ENCODE data around the gene OAS2.

Gene OAS2

DNA sequence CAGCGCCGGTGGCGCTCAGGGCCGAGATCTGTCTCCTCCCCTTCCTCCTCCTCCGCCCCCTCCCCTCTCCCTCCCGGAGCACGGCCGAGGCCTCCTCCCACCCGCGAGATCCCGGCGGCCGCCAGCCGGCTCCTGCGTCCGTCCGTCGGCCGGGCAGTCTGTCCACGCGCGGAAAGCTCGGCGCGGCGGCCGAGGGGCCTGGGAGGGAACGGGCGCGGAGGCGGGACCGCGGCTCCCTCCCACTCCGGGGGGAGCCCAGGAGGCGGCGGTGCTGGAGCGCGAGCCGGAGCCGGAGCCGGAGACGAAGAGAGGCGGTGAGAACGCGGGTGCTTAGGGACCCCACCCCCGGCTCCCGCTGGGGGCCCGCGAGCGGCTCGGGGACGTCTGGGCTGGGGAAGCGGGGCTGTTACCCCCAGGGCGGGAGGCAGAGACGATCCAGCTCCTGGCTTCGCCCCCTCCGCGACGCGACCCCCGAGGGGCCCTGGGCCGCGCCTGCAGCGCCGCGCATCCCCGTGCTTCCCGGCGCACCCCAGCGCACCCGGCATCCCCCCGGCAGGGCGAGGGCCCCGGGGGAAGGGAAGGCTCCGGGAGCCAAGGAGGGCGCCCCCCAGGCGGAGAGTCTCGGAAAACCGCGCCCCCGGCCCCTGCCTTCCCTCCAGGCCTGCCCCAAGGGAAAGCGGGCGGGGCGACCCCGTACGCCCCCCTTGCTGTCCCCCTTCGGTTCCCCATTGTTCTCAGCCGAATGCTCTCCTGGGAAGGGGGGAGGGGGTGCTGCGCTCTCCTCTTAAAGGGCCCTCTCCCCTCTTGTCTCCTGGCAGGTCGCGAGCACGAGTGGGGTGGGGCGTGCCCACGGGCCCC, 78.5 kb downstream of the OAS2 start, which contains the start of gene DTX1:
DTX1 (plus strand) TSS at position 100 of the 858 bp plus-strand sequence. CDS start 1,463 bp downstream, outside the sequence.
- DNase-seq (ENCODE audit: low read depth in 2 of 2): no peak

DNA sequence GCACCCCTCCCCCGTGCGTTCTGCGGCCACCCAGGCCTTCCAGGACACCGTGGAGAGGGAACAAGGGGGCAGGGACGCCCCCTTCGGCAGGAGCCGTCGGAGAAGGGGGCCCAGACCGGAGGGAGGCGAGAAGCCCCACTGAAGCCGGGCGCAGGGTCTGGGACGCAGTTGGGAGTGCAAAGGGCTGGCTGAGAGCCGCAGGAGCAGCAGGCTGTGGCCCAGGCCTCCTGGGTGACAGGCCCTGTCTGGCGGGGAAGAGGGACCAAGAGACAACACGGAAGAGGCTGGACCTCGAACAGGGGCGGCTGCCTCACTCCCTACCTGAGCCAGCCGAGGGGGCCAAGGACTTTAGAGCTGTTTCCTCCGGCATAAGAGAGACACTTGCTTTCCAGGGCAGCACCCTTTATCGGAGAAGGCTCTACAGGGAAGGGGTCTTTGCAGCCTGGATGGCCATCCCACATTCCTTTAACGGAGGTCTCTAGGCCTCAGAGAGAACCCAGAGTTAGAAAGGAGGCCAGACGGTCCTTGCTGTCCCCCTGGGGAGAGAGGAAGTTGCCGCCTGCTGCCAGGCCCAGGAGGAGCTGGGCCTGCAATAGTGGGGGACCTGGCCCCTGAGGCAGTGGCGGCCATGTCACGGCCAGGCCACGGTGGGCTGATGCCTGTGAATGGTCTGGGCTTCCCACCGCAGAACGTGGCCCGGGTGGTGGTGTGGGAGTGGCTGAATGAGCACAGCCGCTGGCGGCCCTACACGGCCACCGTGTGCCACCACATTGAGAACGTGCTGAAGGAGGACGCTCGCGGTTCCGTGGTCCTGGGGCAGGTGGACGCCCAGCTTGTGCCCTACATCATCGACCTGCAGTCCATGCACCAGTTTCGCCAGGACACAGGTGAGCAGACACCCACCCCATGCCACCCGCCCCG, 79.5 kb downstream of the OAS2 start:
- no peak for DNase-seq (ENCODE audit: low read depth in 2 of 2)

DNA sequence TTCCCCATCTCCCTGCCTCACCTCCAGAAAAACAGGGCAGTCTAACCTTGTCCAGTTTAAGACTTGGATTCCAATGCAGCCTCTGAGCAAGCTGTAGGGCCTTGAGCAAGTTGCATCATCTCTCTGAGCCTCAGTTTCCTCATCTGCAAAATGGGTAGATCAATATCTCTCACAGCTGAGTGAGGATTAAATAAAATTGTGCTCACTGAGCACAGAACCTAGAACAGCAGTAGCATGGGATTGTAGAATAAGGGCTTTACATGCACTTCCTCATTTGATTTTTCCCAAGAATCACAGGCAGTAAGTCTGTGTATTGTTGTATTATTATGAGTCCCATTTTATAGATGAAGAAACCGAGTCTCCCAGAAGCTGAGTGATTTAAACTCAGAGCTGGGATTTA, 80.2 kb downstream of the OAS2 start:
- DNase-seq (ENCODE audit: low read depth in 2 of 2): no peak

DNA sequence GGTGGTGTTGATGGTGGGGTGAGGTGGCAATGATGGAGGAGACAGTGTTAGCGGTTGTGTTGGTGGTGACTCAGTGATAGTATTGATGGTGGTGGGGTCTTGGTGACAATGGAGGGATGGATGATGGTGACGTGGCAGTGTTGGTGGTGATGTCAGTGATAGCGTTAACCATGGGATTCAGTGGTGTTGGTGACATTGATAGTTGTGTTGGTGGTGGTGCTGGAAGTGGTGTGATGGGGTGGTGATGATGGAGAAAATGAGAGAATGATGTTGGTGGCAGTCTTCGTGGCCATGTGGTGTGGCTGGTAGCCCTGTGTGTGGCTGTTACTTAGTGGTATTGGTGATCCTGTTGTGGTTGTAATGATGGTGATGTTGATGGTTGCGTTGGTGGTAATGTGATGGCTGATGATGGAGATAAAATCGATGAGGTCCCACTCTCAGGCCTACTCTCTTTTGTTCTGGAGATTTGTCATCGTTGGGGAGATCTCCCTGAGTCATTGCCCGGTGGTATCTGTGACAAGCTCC, 80.8 kb downstream of the OAS2 start:
- DNase-seq (ENCODE audit: low read depth in 2 of 2): no peak

- no peak for DNase-seq (ENCODE audit: low read depth in 2 of 2)
These were observed 82.1 kb downstream of the OAS2 start for GRCh38 chr12:113060336-113060960.

DNA sequence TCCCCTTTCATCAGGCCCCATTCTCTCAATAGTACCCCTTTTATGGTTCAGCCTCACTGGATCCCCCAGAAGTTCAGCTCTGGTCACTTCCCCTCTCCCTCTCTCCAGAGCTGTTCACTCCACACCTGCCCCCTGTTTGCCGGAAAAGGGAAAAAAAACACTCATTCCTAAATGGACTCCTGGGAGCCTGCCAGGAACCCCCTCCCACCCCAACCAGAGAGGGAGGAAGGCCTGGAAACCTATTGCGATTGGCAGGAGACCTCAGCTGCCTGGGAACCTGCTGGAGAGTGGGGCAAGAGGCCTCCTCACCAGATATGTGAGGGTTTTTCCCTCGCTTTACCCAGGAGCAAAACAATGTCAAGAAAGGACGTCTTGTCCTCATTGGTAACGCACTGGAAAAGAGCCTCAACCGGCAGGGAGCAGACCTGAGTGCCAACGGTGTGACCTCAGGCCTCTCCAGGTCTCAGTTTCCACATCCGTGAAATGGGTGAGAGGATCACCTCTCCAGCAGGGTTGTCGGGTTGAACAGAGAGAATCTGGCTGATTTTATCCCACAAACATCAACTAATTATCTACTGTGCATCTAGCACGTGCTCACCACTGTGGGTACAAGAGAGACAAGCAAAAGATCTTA, 82.9 kb downstream of the OAS2 start:
- DNase-seq (ENCODE audit: low read depth in 2 of 2): no peak

All from stimulated activated CD4-positive, alpha-beta T cell treated with anti-CD3 and anti-CD28 coated beads, Interleukin-15, amount 100 ng/mL, for 48 hours (primary cell).